Measurements from ENCODE around the gene PPM1L. TPM values are rescaled to one million over a fixed set of nuclear protein-coding genes. Genes with fewer than 3 reads are reported as not detected.

PPM1L gene
- total and polyA plus RNA-seq, 5 donors from 2014 or later, result 0.28 to 1.9 (median 0.81) TPM

- H3K27ac Mint-ChIP-seq, result no peak overlapping the region
- H3K9me3 ChIP-seq (ENCODE audit: control insufficient read depth in 2 of 2, low read length in 2 of 2), result no peaks in the 10 kb centered on the region
- no peak overlapping the region for H3K4me3 Mint-ChIP-seq
- no peaks in the 10 kb centered on the region for H3K4me1 ChIP-seq (ENCODE audit: control insufficient read depth, insufficient read depth, low read length, poor library complexity, severe bottlenecking)
- H3K4me3 ChIP-seq (ENCODE audit: low read depth, low read length), result no peak overlapping the region
- H3K4me1 Mint-ChIP-seq, result no peaks in the 10 kb centered on the region
- no peaks in the 10 kb centered on the region for H3K36me3 Mint-ChIP-seq
- H3K27me3 ChIP-seq (ENCODE audit: control insufficient read depth, insufficient read depth, low read length), result no peaks in the 10 kb centered on the region
- no peak overlapping the region for H3K27ac ChIP-seq (ENCODE audit: insufficient read depth, low read length, poor library complexity, severe bottlenecking)
- no peaks in the 10 kb centered on the region for H3K27me3 Mint-ChIP-seq
- no peaks in the 10 kb centered on the region for H3K36me3 ChIP-seq (ENCODE audit: control insufficient read depth, insufficient read depth, low read length)
- peaks cover 0 to 3% (median 0%) of the 10 kb centered on the region in 7 donors for H3K9me3 Mint-ChIP-seq
- no peak for ATAC-seq (ENCODE audit: low read depth in 2 of 2)
- no peak for DNase-seq
These were observed 104.3 kb downstream of the PPM1L start for GRCh38 chr3:160860346-160860745.

GRCh38 chr3:160869825-160870224 is 113.8 kb downstream of the PPM1L start:
- Mint-ChIP-seq H3K4me3 (no peak overlapping the region), H3K9me3 (no peaks in the 10 kb centered on the region), H3K27ac (no peak overlapping the region), H3K36me3 (no peaks in the 10 kb centered on the region), H3K4me1 (no peaks in the 10 kb centered on the region), H3K27me3 (peaks cover 6% of the 10 kb centered on the region)
- Histone ChIP-seq H3K36me3 (ENCODE audit: control insufficient read depth, insufficient read depth, low read length) (no peaks in the 10 kb centered on the region), H3K9me3 (ENCODE audit: control insufficient read depth in 2 of 2, low read length in 2 of 2) (no peaks in the 10 kb centered on the region), H3K4me1 (ENCODE audit: control insufficient read depth, insufficient read depth, low read length, poor library complexity, severe bottlenecking) (no peaks in the 10 kb centered on the region), H3K4me3 (ENCODE audit: low read depth, low read length) (no peak overlapping the region), H3K27ac (ENCODE audit: insufficient read depth, low read length, poor library complexity, severe bottlenecking) (no peak overlapping the region), H3K27me3 (ENCODE audit: control insufficient read depth, insufficient read depth, low read length) (no peaks in the 10 kb centered on the region)
- no peak for ATAC-seq (ENCODE audit: low read depth in 2 of 2)
- DNase-seq, result no peak

- ATAC-seq (ENCODE audit: low read depth in 2 of 2) (no peak), DNase-seq (no peak)
- Mint-ChIP-seq H3K9me3 (no peaks in the 10 kb centered on the region), H3K4me1 (no peaks in the 10 kb centered on the region), H3K36me3 (no peaks in the 10 kb centered on the region), H3K27me3 (peaks cover 6% of the 10 kb centered on the region), H3K27ac (no peak overlapping the region), H3K4me3 (no peak overlapping the region)
- Histone ChIP-seq H3K27ac (ENCODE audit: insufficient read depth, low read length, poor library complexity, severe bottlenecking) (no peak overlapping the region), H3K4me1 (ENCODE audit: control insufficient read depth, insufficient read depth, low read length, poor library complexity, severe bottlenecking) (no peaks in the 10 kb centered on the region), H3K9me3 (ENCODE audit: control insufficient read depth in 2 of 2, low read length in 2 of 2) (no peaks in the 10 kb centered on the region), H3K4me3 (ENCODE audit: low read depth, low read length) (no peak overlapping the region), H3K36me3 (ENCODE audit: control insufficient read depth, insufficient read depth, low read length) (no peaks in the 10 kb centered on the region), H3K27me3 (ENCODE audit: control insufficient read depth, insufficient read depth, low read length) (no peaks in the 10 kb centered on the region)
These were observed 114.3 kb downstream of the PPM1L start for GRCh38 chr3:160870327-160870726.

GRCh38 chr3:160874736-160875135 is 118.7 kb downstream of the PPM1L start:
- ATAC-seq (ENCODE audit: low read depth in 2 of 2) (no peak), DNase-seq (no peak)
- Mint-ChIP-seq H3K36me3 (no peaks in the 10 kb centered on the region), H3K4me3 (no peak overlapping the region), H3K4me1 (no peaks in the 10 kb centered on the region), H3K9me3 (peaks cover 0 to 10% (median 0%) of the 10 kb centered on the region in 7 donors), H3K27me3 (no peaks in the 10 kb centered on the region), H3K27ac (no peak overlapping the region)
- Histone ChIP-seq H3K27ac (ENCODE audit: insufficient read depth, low read length, poor library complexity, severe bottlenecking) (no peak overlapping the region), H3K9me3 (ENCODE audit: control insufficient read depth in 2 of 2, low read length in 2 of 2) (no peaks in the 10 kb centered on the region), H3K4me1 (ENCODE audit: control insufficient read depth, insufficient read depth, low read length, poor library complexity, severe bottlenecking) (no peaks in the 10 kb centered on the region), H3K4me3 (ENCODE audit: low read depth, low read length) (no peak overlapping the region), H3K27me3 (ENCODE audit: control insufficient read depth, insufficient read depth, low read length) (no peaks in the 10 kb centered on the region), H3K36me3 (ENCODE audit: control insufficient read depth, insufficient read depth, low read length) (no peaks in the 10 kb centered on the region)

- Histone ChIP-seq H3K36me3 (ENCODE audit: control insufficient read depth, insufficient read depth, low read length) (no peaks in the 10 kb centered on the region), H3K4me3 (ENCODE audit: low read depth, low read length) (no peak overlapping the region), H3K27me3 (ENCODE audit: control insufficient read depth, insufficient read depth, low read length) (no peaks in the 10 kb centered on the region), H3K27ac (ENCODE audit: insufficient read depth, low read length, poor library complexity, severe bottlenecking) (no peak overlapping the region), H3K4me1 (ENCODE audit: control insufficient read depth, insufficient read depth, low read length, poor library complexity, severe bottlenecking) (no peaks in the 10 kb centered on the region), H3K9me3 (ENCODE audit: control insufficient read depth in 2 of 2, low read length in 2 of 2) (no peaks in the 10 kb centered on the region)
- DNase-seq (no peak), ATAC-seq (ENCODE audit: low read depth in 2 of 2) (no peak)
- Mint-ChIP-seq H3K9me3 (peaks cover 0 to 10% (median 2%) of the 10 kb centered on the region in 7 donors), H3K4me1 (no peaks in the 10 kb centered on the region), H3K4me3 (no peak overlapping the region), H3K36me3 (no peaks in the 10 kb centered on the region), H3K27me3 (no peaks in the 10 kb centered on the region), H3K27ac (no peak overlapping the region)
These were observed 120.6 kb downstream of the PPM1L start for GRCh38 chr3:160876643-160877042.

- DNase-seq (no peak), ATAC-seq (ENCODE audit: low read depth in 2 of 2) (no peak)
- Mint-ChIP-seq H3K27me3 (no peaks in the 10 kb centered on the region), H3K36me3 (no peaks in the 10 kb centered on the region), H3K9me3 (peaks cover 0 to 14% (median 4%) of the 10 kb centered on the region in 7 donors), H3K4me3 (no peak overlapping the region), H3K4me1 (no peaks in the 10 kb centered on the region), H3K27ac (no peak overlapping the region)
- no peak overlapping the region for H3K27ac ChIP-seq (ENCODE audit: insufficient read depth, low read length, poor library complexity, severe bottlenecking)
- no peaks in the 10 kb centered on the region for H3K4me1 ChIP-seq (ENCODE audit: control insufficient read depth, insufficient read depth, low read length, poor library complexity, severe bottlenecking)
- H3K4me3 ChIP-seq (ENCODE audit: low read depth, low read length), result no peak overlapping the region
- no peaks in the 10 kb centered on the region for H3K36me3 ChIP-seq (ENCODE audit: control insufficient read depth, insufficient read depth, low read length)
- H3K9me3 ChIP-seq (ENCODE audit: control insufficient read depth in 2 of 2, low read length in 2 of 2), result no peaks in the 10 kb centered on the region
- no peaks in the 10 kb centered on the region for H3K27me3 ChIP-seq (ENCODE audit: control insufficient read depth, insufficient read depth, low read length)
These were observed 123.8 kb downstream of the PPM1L start for GRCh38 chr3:160879859-160880258.

- H3K4me1 ChIP-seq (ENCODE audit: control insufficient read depth, insufficient read depth, low read length, poor library complexity, severe bottlenecking), result no peaks in the 10 kb centered on the region
- H3K27ac ChIP-seq (ENCODE audit: insufficient read depth, low read length, poor library complexity, severe bottlenecking), result no peak overlapping the region
- ATAC-seq (ENCODE audit: low read depth in 2 of 2) (no peak), DNase-seq (no peak)
- H3K27ac Mint-ChIP-seq, result no peak overlapping the region
- H3K9me3 Mint-ChIP-seq, result peaks cover 0 to 15% (median 11%) of the 10 kb centered on the region in 7 donors
- no peaks in the 10 kb centered on the region for H3K4me1 Mint-ChIP-seq
- H3K36me3 Mint-ChIP-seq, result no peaks in the 10 kb centered on the region
- H3K36me3 ChIP-seq (ENCODE audit: control insufficient read depth, insufficient read depth, low read length), result no peaks in the 10 kb centered on the region
- no peaks in the 10 kb centered on the region for H3K27me3 Mint-ChIP-seq
- H3K9me3 ChIP-seq (ENCODE audit: control insufficient read depth in 2 of 2, low read length in 2 of 2), result no peaks in the 10 kb centered on the region
- H3K27me3 ChIP-seq (ENCODE audit: control insufficient read depth, insufficient read depth, low read length), result no peaks in the 10 kb centered on the region
- no peak overlapping the region for H3K4me3 Mint-ChIP-seq
- H3K4me3 ChIP-seq (ENCODE audit: low read depth, low read length), result no peak overlapping the region
These were observed 127.3 kb downstream of the PPM1L start for GRCh38 chr3:160883373-160883772.

- Histone ChIP-seq H3K4me3 (ENCODE audit: low read depth, low read length) (no peak overlapping the region), H3K4me1 (ENCODE audit: control insufficient read depth, insufficient read depth, low read length, poor library complexity, severe bottlenecking) (no peaks in the 10 kb centered on the region), H3K27ac (ENCODE audit: insufficient read depth, low read length, poor library complexity, severe bottlenecking) (no peak overlapping the region), H3K27me3 (ENCODE audit: control insufficient read depth, insufficient read depth, low read length) (no peaks in the 10 kb centered on the region), H3K9me3 (ENCODE audit: control insufficient read depth in 2 of 2, low read length in 2 of 2) (no peaks in the 10 kb centered on the region), H3K36me3 (ENCODE audit: control insufficient read depth, insufficient read depth, low read length) (no peaks in the 10 kb centered on the region)
- ATAC-seq (ENCODE audit: low read depth in 2 of 2) (no peak), DNase-seq (no peak)
- H3K27me3 Mint-ChIP-seq, result no peaks in the 10 kb centered on the region
- no peaks in the 10 kb centered on the region for H3K4me1 Mint-ChIP-seq
- peaks cover 0 to 25% (median 9%) of the 10 kb centered on the region in 7 donors for H3K9me3 Mint-ChIP-seq
- H3K4me3 Mint-ChIP-seq, result no peak overlapping the region
- H3K36me3 Mint-ChIP-seq, result no peaks in the 10 kb centered on the region
- peak overlapping the region in 1 of 3 donors; percentile 49 for H3K27ac Mint-ChIP-seq
These were observed 129.8 kb downstream of the PPM1L start for GRCh38 chr3:160885791-160886286.

Measured in CD4-positive, CD25-positive, alpha-beta regulatory T cell (primary cell).